Caco-2 (cell line): Measurements from ENCODE around the gene EBF4. TPM values are rescaled to one million over a fixed set of nuclear protein-coding genes. Genes with fewer than 3 reads are reported as not detected.

ENCODE experiments used
- BruUV-seq: library from RNA; stranded (reverse); fragments of 400-500 nt; replicated peaks from 2 replicates; lab custom pipeline; 2021; lab: Mats Ljungman, UMichigan
- CTCF ChIA-PET: fragments of 300-600 bp; sonication (Branson Sonifier 250); formaldehyde crosslinking; loops from one replicate; lab custom pipeline; 2022; ENCODE audit warnings: antibody characterized with exemption; lab: Charles Lee
- POLR2A ChIA-PET: fragments of 300-600 bp; sonication (Branson Sonifier 250); formaldehyde crosslinking; loops from one replicate; lab custom pipeline; 2022; ENCODE audit warnings: antibody characterized with exemption; lab: Charles Lee
- DNase-seq, 2 experiments: peaks; one replicate each; pipeline versions ENCODE4 v3.0.0 to v3.0.0-alpha.2; 2020 to 2022
- H3K27me3 ChIP-seq: replicated peaks from 2 replicates; pipeline ENCODE4 v1.6.0; 2011; ENCODE audit warnings: low read length; ENCODE audit not compliant: control insufficient read depth, insufficient read depth
- H3K36me3 ChIP-seq: 2 replicates; pipeline ENCODE4 v1.5.1; 2011; ENCODE audit warnings: low read length; ENCODE audit not compliant: control insufficient read depth, insufficient read depth
- H3K4me1 ChIP-seq: fragments of 250-450 bp; sonication (Bioruptor Pico); 2 replicates; pipeline ENCODE4 v1.5.1; 2020; ENCODE audit warnings: mild to moderate bottlenecking
- H3K4me3 ChIP-seq: 2 replicates; pipeline ENCODE4 v1.5.1; 2011; ENCODE audit warnings: low read depth, mild to moderate bottlenecking, control low read depth, low read length
- H3K9me3 ChIP-seq: fragments of 250-450 bp; sonication (Bioruptor Pico); 2 replicates; pipeline ENCODE4 v1.5.1; 2020; ENCODE audit warnings: mild to moderate bottlenecking, moderate library complexity
- H3K27ac Mint-ChIP-seq: one replicate; pipeline ENCODE4 v1.8.0; 2022; ENCODE audit warnings: mixed read lengths; ENCODE audit not compliant: unreplicated experiment
- H3K27me3 Mint-ChIP-seq: one replicate; pipeline ENCODE4 v1.8.0; 2022; ENCODE audit warnings: mixed read lengths; ENCODE audit not compliant: insufficient read depth, unreplicated experiment
- H3K36me3 Mint-ChIP-seq: one replicate; pipeline ENCODE4 v1.8.0; 2022; ENCODE audit warnings: mild to moderate bottlenecking, mixed read lengths; ENCODE audit not compliant: insufficient read depth, unreplicated experiment
- H3K4me1 Mint-ChIP-seq: one replicate; pipeline ENCODE4 v1.8.0; 2022; ENCODE audit warnings: low read depth, mixed read lengths; ENCODE audit not compliant: unreplicated experiment
- H3K4me3 Mint-ChIP-seq: one replicate; pipeline ENCODE4 v1.8.0; 2022; ENCODE audit warnings: mild to moderate bottlenecking, moderate library complexity, mixed read lengths; ENCODE audit not compliant: unreplicated experiment
- H3K9me3 Mint-ChIP-seq: one replicate; pipeline ENCODE4 v1.8.0; 2022; ENCODE audit warnings: mixed read lengths; ENCODE audit not compliant: unreplicated experiment
- intact Hi-C: fragments of 100-400 bp; cut with micrococcal nuclease; formaldehyde crosslinking; loops from one replicate; pipeline ENCODE4 v1.10.0; 2022; ENCODE audit not compliant: unreplicated experiment
- total RNA-seq: library from RNA; stranded (reverse); gene quantifications from 2 replicates; pipeline ENCODE4 v1.2.3, GENCODE V29; 2022
- TF ChIP-seq, protein P1 (sequence below), 2 experiments: fragments of 200-600 bp in 1 of 2; IDR thresholded peaks; 1 replicate in 1 of 2; 2 replicates in 1 of 2; pipeline versions ENCODE4 v1.5.1 to v1.8.0; 2011 to 2022; ENCODE audit warnings: antibody characterized with exemption in 1 of 2, control low read depth in 1 of 2, inconsistent platforms in 1 of 2, low read depth in 1 of 2, low read length in 1 of 2, mild to moderate bottlenecking in 1 of 2, moderate library complexity in 1 of 2; ENCODE audit not compliant: insufficient read depth in 1 of 2, severe bottlenecking in 1 of 2, unreplicated experiment in 1 of 2

EBF4 gene
- total RNA-seq, 1 experiment from 2014 or later, result 7.5 TPM

DNA sequence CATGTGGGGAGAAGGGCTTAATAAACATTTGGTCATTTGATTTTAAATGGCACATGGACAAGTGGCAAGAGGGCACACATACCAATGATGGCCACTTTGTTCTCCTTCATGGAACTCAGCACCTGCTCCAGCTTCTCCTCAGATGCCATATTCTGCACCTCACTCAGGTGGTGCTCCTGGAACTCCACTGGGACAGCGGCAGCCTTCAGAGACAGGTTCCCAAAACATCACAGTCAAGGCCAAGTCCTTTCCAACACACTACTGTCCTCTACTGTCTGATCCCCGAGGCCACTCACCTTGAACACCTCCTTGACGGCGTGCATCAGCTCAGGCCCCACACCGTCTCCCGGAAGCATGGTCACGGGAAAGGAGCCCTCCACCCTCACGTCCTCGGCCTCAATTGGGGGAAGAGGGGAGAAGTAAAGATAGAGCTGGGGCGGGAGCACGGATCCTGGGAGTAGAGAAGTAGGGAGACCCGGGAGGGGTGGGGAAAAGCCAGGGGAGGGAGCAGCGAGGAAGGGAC, 29.2 kb upstream of the EBF4 start:
- CTCF ChIA-PET, result no interaction called here
- peaks cover 49% of the 10 kb centered on the region for H3K36me3 Mint-ChIP-seq
- intact Hi-C loops, result no loop called here

DNA sequence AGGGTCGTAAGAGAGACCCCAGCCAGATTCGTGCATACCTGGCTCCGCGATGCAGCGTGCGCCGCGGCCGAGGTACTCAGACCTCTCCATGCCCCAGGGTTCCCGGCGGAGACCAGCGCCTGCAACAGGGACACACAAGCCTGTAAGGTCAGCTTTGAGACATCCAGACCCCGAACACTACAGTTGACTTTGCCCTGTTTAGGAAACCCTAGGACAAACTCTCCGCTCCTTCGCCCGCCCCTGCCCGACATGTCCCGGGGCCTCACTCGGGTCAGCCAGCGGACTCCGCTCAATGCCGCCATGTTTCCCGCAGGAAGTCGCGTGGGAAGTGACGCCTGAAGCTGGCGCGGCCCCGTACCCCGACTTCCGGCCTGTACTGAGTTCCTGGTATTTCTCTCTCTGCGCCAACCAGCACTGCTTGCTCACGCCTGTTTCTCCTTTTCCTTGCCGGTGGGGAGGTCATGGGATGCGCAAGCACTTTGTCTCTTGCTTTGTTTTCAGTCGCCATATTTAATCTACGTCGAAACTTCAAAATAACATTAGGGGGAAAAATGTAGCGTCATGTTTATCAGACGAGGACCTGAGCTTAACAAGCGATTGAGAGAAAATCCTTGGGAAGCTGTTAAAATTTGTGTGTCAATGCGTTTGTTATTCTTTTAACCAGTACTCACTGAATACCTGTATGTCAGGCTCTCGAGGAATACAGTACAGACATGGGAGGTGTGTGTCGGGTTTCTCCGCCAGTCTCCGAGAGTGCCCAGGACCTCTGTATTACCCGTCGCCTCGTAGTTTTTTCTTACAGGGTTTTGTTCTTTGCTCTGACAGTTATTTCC, 28.5 kb upstream of the EBF4 start, which contains the start of gene IDH3B:
IDH3B (minus strand) TSS at position 330 of the 833 bp plus-strand sequence; CDS start at position 302, 28 bp downstream.
- Mint-ChIP-seq H3K36me3 (peaks cover 42% of the 10 kb centered on the region), H3K4me1 (peaks cover 7% of the 10 kb centered on the region), H3K27me3 (peaks cover 5% of the 10 kb centered on the region), H3K9me3 (no peaks in the 10 kb centered on the region), H3K4me3 (peak within 1 kb of the TSS; percentile 90), H3K27ac (peak within 1 kb of the TSS; percentile 89)
- ChIA-PET CTCF (interaction anchor here (0.7 kb wide), 1 partner anchor 12 kb away, joined by 3 read pairs; the partner anchor contains the start of gene NOP56), POLR2A (interaction anchor here (0.6 to 1.8 kb wide), 5 partner anchors 10 to 497 kb away, joined by 3 to 25 read pairs (median 3); partner anchors contain the start of genes NOP56 and SNRPB)
- TF ChIP-seq, protein P1, sequence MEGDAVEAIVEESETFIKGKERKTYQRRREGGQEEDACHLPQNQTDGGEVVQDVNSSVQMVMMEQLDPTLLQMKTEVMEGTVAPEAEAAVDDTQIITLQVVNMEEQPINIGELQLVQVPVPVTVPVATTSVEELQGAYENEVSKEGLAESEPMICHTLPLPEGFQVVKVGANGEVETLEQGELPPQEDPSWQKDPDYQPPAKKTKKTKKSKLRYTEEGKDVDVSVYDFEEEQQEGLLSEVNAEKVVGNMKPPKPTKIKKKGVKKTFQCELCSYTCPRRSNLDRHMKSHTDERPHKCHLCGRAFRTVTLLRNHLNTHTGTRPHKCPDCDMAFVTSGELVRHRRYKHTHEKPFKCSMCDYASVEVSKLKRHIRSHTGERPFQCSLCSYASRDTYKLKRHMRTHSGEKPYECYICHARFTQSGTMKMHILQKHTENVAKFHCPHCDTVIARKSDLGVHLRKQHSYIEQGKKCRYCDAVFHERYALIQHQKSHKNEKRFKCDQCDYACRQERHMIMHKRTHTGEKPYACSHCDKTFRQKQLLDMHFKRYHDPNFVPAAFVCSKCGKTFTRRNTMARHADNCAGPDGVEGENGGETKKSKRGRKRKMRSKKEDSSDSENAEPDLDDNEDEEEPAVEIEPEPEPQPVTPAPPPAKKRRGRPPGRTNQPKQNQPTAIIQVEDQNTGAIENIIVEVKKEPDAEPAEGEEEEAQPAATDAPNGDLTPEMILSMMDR (IDR thresholded peaks at IDR 0.05; ENCODE audit: insufficient read depth in 1 of 2, low read depth in 1 of 2, low read length in 1 of 2, severe bottlenecking in 1 of 2, unreplicated experiment in 1 of 2), result no peak
- no peaks in the 10 kb centered on the region; the same call in 1 of the 2 replicates for H3K4me1 ChIP-seq
- H3K36me3 ChIP-seq, result 0 out of 2 replicates have a peak, but pooled peaks cover 3% of the 10 kb centered on the region
- intact Hi-C loops, result loop anchor here (1.0 kb wide), 1 partner anchor 12 kb away; the partner anchor contains the start of gene NOP56
- no peaks in the 10 kb centered on the region for H3K27me3 ChIP-seq
- H3K4me3 ChIP-seq, result peak within 1 kb of the TSS; percentile 88
- peak; percentile 94 for DNase-seq
- no peaks in the 10 kb centered on the region for H3K9me3 ChIP-seq
- BruUV-seq, result TSS peak; percentile 100

More for the DNA sequence above, 29.2 kb upstream of the EBF4 start:
- BruUV-seq, result TSS peak; percentile 47
- H3K4me1 Mint-ChIP-seq, result peaks cover 7% of the 10 kb centered on the region
- peak overlapping the region; percentile 89 for H3K27ac Mint-ChIP-seq
- no peak for DNase-seq
- Histone ChIP-seq H3K4me3 (peak overlapping the region; percentile 88), H3K4me1 (no peaks in the 10 kb centered on the region; the same call in 1 of the 2 replicates), H3K36me3 (peaks cover 3% of the 10 kb centered on the region), H3K9me3 (no peaks in the 10 kb centered on the region), H3K27me3 (no peaks in the 10 kb centered on the region)
- TF ChIP-seq, protein P1 (IDR thresholded peaks at IDR 0.05; ENCODE audit: insufficient read depth in 1 of 2, low read depth in 1 of 2, low read length in 1 of 2, severe bottlenecking in 1 of 2, unreplicated experiment in 1 of 2), result no peak
- peaks cover 3% of the 10 kb centered on the region for H3K27me3 Mint-ChIP-seq
- peak overlapping the region; percentile 90 for H3K4me3 Mint-ChIP-seq
- POLR2A ChIA-PET, result interaction anchor here (1.8 kb wide), 1 partner anchor 11 kb away, joined by 25 read pairs; the partner anchor contains the start of gene NOP56
- no peaks in the 10 kb centered on the region for H3K9me3 Mint-ChIP-seq

DNA sequence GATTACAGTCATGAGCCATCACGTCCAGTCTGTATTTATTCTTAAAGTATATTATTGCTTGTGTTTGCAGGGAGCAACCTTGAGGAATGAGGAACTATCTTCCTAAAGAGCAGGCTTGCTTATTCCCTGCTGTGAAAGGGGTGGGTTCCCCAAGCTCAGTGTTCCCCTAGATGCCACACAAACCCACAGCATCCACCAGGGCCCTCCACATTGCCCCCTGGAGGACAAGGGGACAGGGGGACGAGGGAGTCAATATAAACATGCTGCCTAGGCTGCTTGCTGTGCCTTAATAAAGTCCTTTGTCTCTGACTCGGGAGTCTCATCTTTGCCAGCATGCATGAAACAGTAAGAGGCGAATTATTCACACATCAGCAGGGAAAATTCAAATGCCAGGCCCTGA, 20.6 kb upstream of the EBF4 start:
- intact Hi-C loops, result no loop called here
- H3K4me1 Mint-ChIP-seq, result no peaks in the 10 kb centered on the region
- ChIA-PET CTCF (interaction anchor here (0.6 to 1.0 kb wide), 2 partner anchors 20 to 101 kb away, joined by 3 read pairs; partner anchors contain the start of gene NOP56), POLR2A (no interaction called here)
- TF ChIP-seq, protein P1 (IDR thresholded peaks at IDR 0.05; ENCODE audit: insufficient read depth in 1 of 2, low read depth in 1 of 2, low read length in 1 of 2, severe bottlenecking in 1 of 2, unreplicated experiment in 1 of 2), result peak in 1 of 2 experiments; percentile 16
- Histone ChIP-seq H3K36me3 (no peaks in the 10 kb centered on the region), H3K4me1 (no peaks in the 10 kb centered on the region), H3K4me3 (no peak overlapping the region), H3K9me3 (no peaks in the 10 kb centered on the region), H3K27me3 (no peaks in the 10 kb centered on the region)
- DNase-seq, result peak in 1 of 2 experiments; percentile 33
- H3K27me3 Mint-ChIP-seq, result peaks cover 5% of the 10 kb centered on the region
- no peaks in the 10 kb centered on the region for H3K9me3 Mint-ChIP-seq
- H3K27ac Mint-ChIP-seq, result no peak overlapping the region
- H3K36me3 Mint-ChIP-seq, result no peaks in the 10 kb centered on the region
- no peak overlapping the region for H3K4me3 Mint-ChIP-seq
- no TSS peak for BruUV-seq
